ENCODE measurements around the gene SAC3D1. TPM values are rescaled to one million over a fixed set of nuclear protein-coding genes. Genes with fewer than 3 reads are reported as not detected.

The SAC3D1 gene
- total RNA-seq, 2 experiments from 2014 or later: 14.0 to 14.5 TPM

- Mint-ChIP-seq H3K27me3 (no peaks in the 10 kb centered on the region), H3K9me3 (no peaks in the 10 kb centered on the region), H3K36me3 (ENCODE audit: low read depth) (peaks cover 12% of the 10 kb centered on the region), H3K4me1 (ENCODE audit: low read depth) (peaks cover 13% of the 10 kb centered on the region), H3K4me3 (peak overlapping the region; percentile 87), H3K27ac (peak overlapping the region; percentile 97)
- ChIA-PET POLR2A (interaction anchor here (0.8 to 3.3 kb wide), 12 partner anchors 8 to 457 kb away, joined by 3 to 13 read pairs (median 6); partner anchors contain the start of genes ARL2, CDCA5, SNX15 and ZNHIT2), CTCF (interaction anchor here (1.1 to 2.3 kb wide), 8 partner anchors 9 to 289 kb away, joined by 4 to 18 read pairs (median 5); partner anchors contain the start of gene ARL2)
- no peak for ATAC-seq
- intact Hi-C loops (cut with micrococcal nuclease): no loop called here
- no peak for DNase-seq
- TF ChIP-seq, protein P1, sequence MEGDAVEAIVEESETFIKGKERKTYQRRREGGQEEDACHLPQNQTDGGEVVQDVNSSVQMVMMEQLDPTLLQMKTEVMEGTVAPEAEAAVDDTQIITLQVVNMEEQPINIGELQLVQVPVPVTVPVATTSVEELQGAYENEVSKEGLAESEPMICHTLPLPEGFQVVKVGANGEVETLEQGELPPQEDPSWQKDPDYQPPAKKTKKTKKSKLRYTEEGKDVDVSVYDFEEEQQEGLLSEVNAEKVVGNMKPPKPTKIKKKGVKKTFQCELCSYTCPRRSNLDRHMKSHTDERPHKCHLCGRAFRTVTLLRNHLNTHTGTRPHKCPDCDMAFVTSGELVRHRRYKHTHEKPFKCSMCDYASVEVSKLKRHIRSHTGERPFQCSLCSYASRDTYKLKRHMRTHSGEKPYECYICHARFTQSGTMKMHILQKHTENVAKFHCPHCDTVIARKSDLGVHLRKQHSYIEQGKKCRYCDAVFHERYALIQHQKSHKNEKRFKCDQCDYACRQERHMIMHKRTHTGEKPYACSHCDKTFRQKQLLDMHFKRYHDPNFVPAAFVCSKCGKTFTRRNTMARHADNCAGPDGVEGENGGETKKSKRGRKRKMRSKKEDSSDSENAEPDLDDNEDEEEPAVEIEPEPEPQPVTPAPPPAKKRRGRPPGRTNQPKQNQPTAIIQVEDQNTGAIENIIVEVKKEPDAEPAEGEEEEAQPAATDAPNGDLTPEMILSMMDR (IDR thresholded peaks at IDR 0.05): no peak
Measured at GRCh38 chr11:65040520-65040846, 527 bp upstream of the SAC3D1 start.

- Mint-ChIP-seq H3K4me3 (peak overlapping the region; percentile 87), H3K27ac (no peak overlapping the region), H3K36me3 (ENCODE audit: low read depth) (peaks cover 14% of the 10 kb centered on the region), H3K4me1 (ENCODE audit: low read depth) (peaks cover 24% of the 10 kb centered on the region), H3K27me3 (no peaks in the 10 kb centered on the region), H3K9me3 (no peaks in the 10 kb centered on the region)
- TF ChIP-seq, protein P1 (IDR thresholded peaks at IDR 0.05): no peak
- no peak for ATAC-seq
- intact Hi-C loops (cut with micrococcal nuclease): no loop called here
- DNase-seq: no peak
- CTCF ChIA-PET: no interaction called here
- POLR2A ChIA-PET: interaction anchor here (0.7 to 3.3 kb wide), 2 partner anchors 11 to 984 kb away, joined by 3 to 9 read pairs; no protein-coding TSS in a partner anchor
Measured at GRCh38 chr11:65042891-65043290, 1.9 kb downstream of the SAC3D1 start.

DNA sequence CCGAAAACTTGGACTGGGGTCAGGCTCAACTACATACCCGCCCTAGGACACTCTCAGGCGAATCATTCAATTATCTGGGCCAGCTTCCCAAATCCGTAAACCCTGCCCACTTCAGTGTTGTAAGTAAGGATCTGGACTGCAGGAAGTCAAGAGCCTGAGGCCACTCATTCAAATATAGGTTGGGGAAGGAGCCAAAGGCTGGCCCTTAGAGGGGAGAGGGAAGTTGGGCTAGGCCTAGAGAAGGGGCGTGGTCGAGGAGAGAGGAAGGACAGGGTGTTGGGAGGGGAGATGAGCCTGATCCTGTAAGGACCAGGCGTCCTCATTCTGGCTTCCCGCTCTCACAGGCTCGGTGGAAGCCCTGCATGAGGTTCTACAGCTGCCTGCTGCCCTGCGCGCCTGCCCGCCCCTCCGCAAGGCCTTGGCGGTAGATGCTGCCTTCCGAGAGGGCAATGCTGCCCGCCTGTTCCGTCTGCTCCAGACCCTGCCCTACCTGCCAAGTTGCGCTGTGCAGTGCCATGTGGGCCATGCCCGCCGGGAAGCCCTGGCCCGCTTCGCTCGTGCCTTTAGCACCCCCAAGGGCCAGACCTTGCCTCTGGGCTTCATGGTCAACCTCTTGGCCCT lies 3.0 kb downstream of the SAC3D1 start:
- H3K27me3 Mint-ChIP-seq: no peaks in the 10 kb centered on the region
- CTCF ChIA-PET: no interaction called here
- intact Hi-C loops (cut with micrococcal nuclease): no loop called here
- POLR2A ChIA-PET: interaction anchor here (0.7 to 3.3 kb wide), 2 partner anchors 10 to 986 kb away, joined by 3 to 9 read pairs; no protein-coding TSS in a partner anchor
- H3K4me1 Mint-ChIP-seq (ENCODE audit: low read depth): peaks cover 26% of the 10 kb centered on the region
- no peaks in the 10 kb centered on the region for H3K9me3 Mint-ChIP-seq
- H3K27ac Mint-ChIP-seq: no peak overlapping the region
- DNase-seq (no peak), ATAC-seq (no peak)
- H3K4me3 Mint-ChIP-seq: no peak overlapping the region
- TF ChIP-seq, protein P1 (IDR thresholded peaks at IDR 0.05): no peak
- peaks cover 14% of the 10 kb centered on the region for H3K36me3 Mint-ChIP-seq (ENCODE audit: low read depth)

- Mint-ChIP-seq H3K4me1 (ENCODE audit: low read depth) (peaks cover 26% of the 10 kb centered on the region), H3K27me3 (no peaks in the 10 kb centered on the region), H3K9me3 (no peaks in the 10 kb centered on the region), H3K4me3 (no peak overlapping the region), H3K27ac (no peak overlapping the region), H3K36me3 (ENCODE audit: low read depth) (peaks cover 14% of the 10 kb centered on the region)
- ChIA-PET CTCF (interaction anchor here (1.1 kb wide), 1 partner anchor 16 kb away, joined by 3 read pairs; no protein-coding TSS in a partner anchor), POLR2A (interaction anchor here (0.7 to 0.9 kb wide), 2 partner anchors 18 to 32 kb away, joined by 3 read pairs; no protein-coding TSS in a partner anchor)
- DNase-seq (no peak), ATAC-seq (no peak)
- intact Hi-C loops (cut with micrococcal nuclease): no loop called here
- TF ChIP-seq, protein P1 (IDR thresholded peaks at IDR 0.05): no peak
Measured at GRCh38 chr11:65045061-65045460, 4.1 kb downstream of the SAC3D1 start.

DNA sequence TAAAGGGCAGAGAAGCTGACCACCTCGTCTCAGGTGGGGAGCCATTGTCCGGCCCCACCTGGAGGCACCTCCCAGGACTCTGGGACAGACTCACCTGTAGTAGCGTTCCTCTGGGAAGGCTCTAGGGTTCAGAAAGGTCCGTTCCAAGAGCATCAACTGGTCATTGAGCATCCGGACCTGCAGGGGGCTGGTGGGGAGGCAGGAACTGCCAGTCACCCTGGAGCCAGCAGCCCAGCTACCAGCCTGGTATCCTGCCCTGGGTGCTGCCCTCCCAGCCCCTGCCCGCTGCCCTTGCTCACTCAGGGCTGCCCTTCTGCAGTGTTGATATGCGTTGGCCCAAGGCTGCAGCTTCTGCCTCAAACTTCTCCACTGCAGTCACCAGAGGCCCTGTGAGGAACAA lies 4.7 kb downstream of the SAC3D1 start:
- Mint-ChIP-seq H3K27me3 (no peaks in the 10 kb centered on the region), H3K27ac (no peak overlapping the region), H3K9me3 (no peaks in the 10 kb centered on the region), H3K36me3 (ENCODE audit: low read depth) (peaks cover 14% of the 10 kb centered on the region), H3K4me3 (no peak overlapping the region), H3K4me1 (ENCODE audit: low read depth) (peaks cover 25% of the 10 kb centered on the region)
- ChIA-PET POLR2A (interaction anchor here (0.7 to 0.9 kb wide), 3 partner anchors 17 to 32 kb away, joined by 3 read pairs; no protein-coding TSS in a partner anchor), CTCF (interaction anchor here (1.1 kb wide), 1 partner anchor 16 kb away, joined by 3 read pairs; no protein-coding TSS in a partner anchor)
- TF ChIP-seq, protein P1 (IDR thresholded peaks at IDR 0.05): no peak
- ATAC-seq (no peak), DNase-seq (no peak)
- intact Hi-C loops (cut with micrococcal nuclease): no loop called here
